Skeletal muscle satellite cell (primary cell): ENCODE measurements around the gene DIAPH2.

Experiments
- H3K27me3 ChIP-seq: 2 replicates; pipeline ENCODE4 v1.7.0; 2013; ENCODE audit warnings: low read length; ENCODE audit not compliant: control insufficient read depth, insufficient read depth
- H3K36me3 ChIP-seq: 2 replicates; pipeline ENCODE4 v1.7.0; 2013; ENCODE audit warnings: mild to moderate bottlenecking, control low read depth, low read length; ENCODE audit not compliant: insufficient read depth
- H3K4me1 ChIP-seq: 2 replicates; pipeline ENCODE4 v1.7.0; 2013; ENCODE audit warnings: low read length; ENCODE audit not compliant: control insufficient read depth, insufficient read depth
- H3K4me2 ChIP-seq: 2 replicates; pipeline ENCODE4 v1.7.0; 2013; ENCODE audit warnings: mild to moderate bottlenecking, low read length
- H3K4me3 ChIP-seq: 2 replicates; pipeline ENCODE4 v1.7.0; 2013; ENCODE audit warnings: low read length
- H3K9ac ChIP-seq: 2 replicates; pipeline ENCODE4 v1.7.0; 2013; ENCODE audit warnings: mild to moderate bottlenecking, low read depth, low read length, moderate library complexity
- H3K9me3 ChIP-seq: replicated peaks from 2 replicates; pipeline ENCODE4 v1.7.0; 2013; ENCODE audit warnings: mild to moderate bottlenecking, control low read depth, low read length

Gene DIAPH2

GRCh38 chrX:97011540-97011939 lies 326.9 kb downstream of the DIAPH2 start:
- H3K9me3 ChIP-seq, result no peaks in the 10 kb centered on the region
- no peak overlapping the region for H3K4me2 ChIP-seq
- H3K36me3 ChIP-seq, result no peaks in the 10 kb centered on the region
- H3K4me3 ChIP-seq, result no peak overlapping the region
- no peaks in the 10 kb centered on the region for H3K4me1 ChIP-seq
- H3K9ac ChIP-seq, result no peak overlapping the region
- peaks cover 3% of the 10 kb centered on the region for H3K27me3 ChIP-seq

GRCh38 chrX:97016106-97016505 lies 331.5 kb downstream of the DIAPH2 start:
- Histone ChIP-seq H3K4me2 (no peak overlapping the region), H3K9ac (no peak overlapping the region), H3K4me3 (no peak overlapping the region), H3K4me1 (no peaks in the 10 kb centered on the region), H3K9me3 (no peaks in the 10 kb centered on the region), H3K36me3 (no peaks in the 10 kb centered on the region), H3K27me3 (peaks cover 3% of the 10 kb centered on the region)

GRCh38 chrX:97021680-97022079 lies 337.0 kb downstream of the DIAPH2 start:
- Histone ChIP-seq H3K4me2 (peak overlapping the region; percentile 6), H3K27me3 (no peaks in the 10 kb centered on the region), H3K9me3 (no peaks in the 10 kb centered on the region), H3K4me3 (no peak overlapping the region), H3K9ac (no peak overlapping the region), H3K4me1 (no peaks in the 10 kb centered on the region), H3K36me3 (no peaks in the 10 kb centered on the region)

GRCh38 chrX:97026406-97026805 lies 341.8 kb downstream of the DIAPH2 start:
- no peaks in the 10 kb centered on the region for H3K36me3 ChIP-seq
- no peak overlapping the region for H3K4me3 ChIP-seq
- H3K4me2 ChIP-seq, result no peak overlapping the region
- H3K9ac ChIP-seq, result no peak overlapping the region
- H3K27me3 ChIP-seq, result no peaks in the 10 kb centered on the region
- no peaks in the 10 kb centered on the region for H3K4me1 ChIP-seq
- no peaks in the 10 kb centered on the region for H3K9me3 ChIP-seq

- no peaks in the 10 kb centered on the region for H3K4me1 ChIP-seq
- no peak overlapping the region for H3K4me3 ChIP-seq
- H3K4me2 ChIP-seq, result no peak overlapping the region
Observed at GRCh38 chrX:97027384-97027922, 342.8 kb downstream of the DIAPH2 start.

GRCh38 chrX:97030463-97030862 lies 345.8 kb downstream of the DIAPH2 start:
- no peaks in the 10 kb centered on the region for H3K4me1 ChIP-seq
- no peak overlapping the region for H3K9ac ChIP-seq
- no peaks in the 10 kb centered on the region for H3K36me3 ChIP-seq
- no peaks in the 10 kb centered on the region for H3K9me3 ChIP-seq
- no peaks in the 10 kb centered on the region for H3K27me3 ChIP-seq
- H3K4me3 ChIP-seq, result no peak overlapping the region
- H3K4me2 ChIP-seq, result no peak overlapping the region

More at GRCh38 chrX:97027384-97027922, 342.8 kb downstream of the DIAPH2 start:
- no peaks in the 10 kb centered on the region for H3K27me3 ChIP-seq
- no peaks in the 10 kb centered on the region for H3K9me3 ChIP-seq
- H3K36me3 ChIP-seq, result no peaks in the 10 kb centered on the region
- no peak overlapping the region for H3K9ac ChIP-seq

GRCh38 chrX:97030947-97031346 lies 346.3 kb downstream of the DIAPH2 start:
- H3K9me3 ChIP-seq, result no peaks in the 10 kb centered on the region
- H3K4me2 ChIP-seq, result no peak overlapping the region
- H3K27me3 ChIP-seq, result no peaks in the 10 kb centered on the region
- no peak overlapping the region for H3K9ac ChIP-seq
- no peaks in the 10 kb centered on the region for H3K36me3 ChIP-seq
- no peaks in the 10 kb centered on the region for H3K4me1 ChIP-seq
- no peak overlapping the region for H3K4me3 ChIP-seq

- H3K4me3 ChIP-seq, result no peak overlapping the region
- no peaks in the 10 kb centered on the region for H3K9me3 ChIP-seq
- no peak overlapping the region for H3K4me2 ChIP-seq
- no peaks in the 10 kb centered on the region for H3K4me1 ChIP-seq
- no peaks in the 10 kb centered on the region for H3K36me3 ChIP-seq
- no peak overlapping the region for H3K9ac ChIP-seq
- H3K27me3 ChIP-seq, result no peaks in the 10 kb centered on the region
Observed at GRCh38 chrX:97039363-97040029, 354.9 kb downstream of the DIAPH2 start.

- no peaks in the 10 kb centered on the region for H3K27me3 ChIP-seq
- H3K4me3 ChIP-seq, result no peak overlapping the region
- H3K4me1 ChIP-seq, result no peaks in the 10 kb centered on the region
- H3K4me2 ChIP-seq, result no peak overlapping the region
- no peaks in the 10 kb centered on the region for H3K9me3 ChIP-seq
- H3K36me3 ChIP-seq, result no peaks in the 10 kb centered on the region
- H3K9ac ChIP-seq, result no peak overlapping the region
Observed at GRCh38 chrX:97045470-97045869, 360.8 kb downstream of the DIAPH2 start.

GRCh38 chrX:97046867-97047266 lies 362.2 kb downstream of the DIAPH2 start:
- H3K4me3 ChIP-seq, result no peak overlapping the region
- H3K27me3 ChIP-seq, result no peaks in the 10 kb centered on the region
- H3K4me1 ChIP-seq, result no peaks in the 10 kb centered on the region
- H3K4me2 ChIP-seq, result no peak overlapping the region
- no peaks in the 10 kb centered on the region for H3K36me3 ChIP-seq
- no peak overlapping the region for H3K9ac ChIP-seq
- H3K9me3 ChIP-seq, result no peaks in the 10 kb centered on the region

- Histone ChIP-seq H3K9me3 (no peaks in the 10 kb centered on the region), H3K36me3 (no peaks in the 10 kb centered on the region), H3K9ac (no peak overlapping the region), H3K4me2 (no peak overlapping the region), H3K27me3 (no peaks in the 10 kb centered on the region), H3K4me1 (no peaks in the 10 kb centered on the region), H3K4me3 (no peak overlapping the region)
Observed at GRCh38 chrX:97050392-97050791, 365.8 kb downstream of the DIAPH2 start.

- no peaks in the 10 kb centered on the region for H3K27me3 ChIP-seq
- no peaks in the 10 kb centered on the region for H3K4me1 ChIP-seq
- no peak overlapping the region for H3K4me3 ChIP-seq
- H3K9ac ChIP-seq, result no peak overlapping the region
- no peak overlapping the region for H3K4me2 ChIP-seq
- H3K9me3 ChIP-seq, result no peaks in the 10 kb centered on the region
- no peaks in the 10 kb centered on the region for H3K36me3 ChIP-seq
Observed at GRCh38 chrX:97057349-97057909, 372.8 kb downstream of the DIAPH2 start.
